GM13977 (cell line): ENCODE data around the gene ABL2.
"Not testable (repeated sequence)": the region's sequence is repeated elsewhere in the genome, so short reads cannot be mapped to it uniquely, and the experiment has no call there.

Experiments
- DNase-seq: peaks from one replicate; pipeline ENCODE4 v3.0.0; 2012; ENCODE audit warnings: low spot score
- CTCF ChIP-seq: IDR thresholded peaks from 2 replicates; pipeline ENCODE4 v1.5.1; 2012; ENCODE audit warnings: mild to moderate bottlenecking, control low read depth; ENCODE audit not compliant: insufficient read depth; ENCODE audit errors: extremely low read depth, missing control alignments
- in situ Hi-C: fragments of 300-500 bp; cut with MboI; formaldehyde crosslinking; loops from one replicate; pipeline ENCODE4 v1.12.0; 2022; ENCODE audit warnings: low sequenced_read_pairs, low pct_unique_long_range_greater_than_20kb, mixed read lengths, inconsistent platforms; ENCODE audit not compliant: unreplicated experiment

ABL2 gene

GRCh38 chr1:179217943-179218507 is 11.5 kb downstream of the ABL2 start:
- no peak for TF ChIP-seq CTCF
- in situ Hi-C loops, result no loop called here
- no peak for DNase-seq

GRCh38 chr1:179213317-179213716 is 16.2 kb downstream of the ABL2 start:
- DNase-seq, in situ Hi-C loops: not testable (repeated sequence)

DNA sequence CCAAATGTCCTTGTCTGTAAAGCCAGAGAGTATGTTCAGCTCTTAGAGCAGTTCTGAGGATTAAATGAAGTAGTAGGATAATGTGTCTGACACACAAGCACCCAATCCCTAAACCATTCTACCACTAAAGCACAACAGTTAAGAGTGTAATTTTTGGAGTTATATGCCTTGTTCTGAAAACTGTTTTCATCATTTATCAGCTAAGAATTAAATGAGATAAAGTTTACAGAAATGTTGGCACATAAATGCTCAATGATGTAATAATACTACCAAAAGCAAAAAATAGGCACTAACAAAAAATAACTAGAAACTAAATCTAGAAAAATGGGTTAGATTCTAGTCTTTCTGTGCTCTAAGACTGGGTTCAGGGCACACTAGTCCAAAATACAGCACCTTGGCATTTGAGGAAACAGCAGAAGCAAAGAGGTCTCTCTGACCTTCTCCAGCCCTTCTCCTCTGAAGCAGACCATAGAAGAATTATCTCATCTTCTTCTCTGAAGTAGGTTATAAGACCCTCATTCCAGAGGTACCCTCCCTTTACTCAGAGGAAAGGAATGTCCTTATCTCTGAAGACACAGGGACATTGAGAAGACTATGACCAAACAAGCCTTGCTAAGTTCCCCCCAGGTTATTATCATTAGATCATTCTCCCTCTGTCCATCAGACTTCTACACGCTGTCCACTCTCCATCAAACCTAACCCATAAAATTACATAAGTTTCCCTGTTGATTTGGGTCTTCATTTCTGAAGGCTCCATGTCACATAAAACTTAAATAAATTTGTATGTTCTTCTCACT is 20.6 kb downstream of the ABL2 start:
- TF ChIP-seq CTCF, result no peak
- DNase-seq, result no peak
- in situ Hi-C loops, result no loop called here

GRCh38 chr1:179206812-179207211 is 22.7 kb downstream of the ABL2 start:
- no peak for DNase-seq
- in situ Hi-C loops, result no loop called here
- no peak for TF ChIP-seq CTCF

DNA sequence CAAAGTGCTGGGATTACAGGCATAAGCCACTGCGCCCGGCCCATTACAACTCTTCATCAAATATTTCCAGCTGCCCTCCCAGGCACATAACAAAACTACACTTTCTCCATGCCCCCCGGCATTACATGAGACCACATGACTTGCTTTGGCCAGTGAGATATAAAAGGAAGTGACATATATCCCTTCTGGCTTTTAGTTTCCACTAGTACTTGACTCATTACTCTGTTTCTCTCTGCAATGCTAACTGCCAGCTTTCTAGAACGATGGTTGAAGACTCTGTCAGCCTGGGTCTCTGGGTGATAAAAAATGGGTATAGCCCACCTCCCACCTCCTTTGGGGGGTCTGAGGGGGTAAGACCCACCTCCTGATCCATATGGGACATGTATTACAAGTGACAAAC is 24.2 kb downstream of the ABL2 start:
- in situ Hi-C loops, result no loop called here

DNA sequence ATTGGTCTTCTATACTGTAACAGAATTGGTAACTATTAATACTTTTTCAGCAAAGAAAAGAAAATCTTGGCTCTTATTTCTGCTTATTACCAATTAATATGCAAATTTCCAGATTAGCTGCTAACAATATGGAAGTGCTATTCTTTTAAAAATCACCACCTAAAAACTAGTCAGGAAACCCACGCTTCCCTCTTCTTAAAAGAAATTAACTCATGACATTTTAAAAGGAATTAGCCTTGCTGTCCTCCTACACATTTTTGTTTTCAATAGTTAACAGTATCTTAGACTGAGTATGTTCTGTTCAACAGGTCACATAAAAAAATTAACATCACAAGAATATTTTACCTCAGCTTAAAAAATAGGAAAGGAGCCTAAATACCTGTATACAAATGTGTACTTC is 27.3 kb downstream of the ABL2 start:
- in situ Hi-C loops, result no loop called here
- no peak for DNase-seq
- no peak for TF ChIP-seq CTCF

More for the DNA sequence above, 24.2 kb downstream of the ABL2 start:
- no peak for DNase-seq
- TF ChIP-seq CTCF, result no peak

DNA sequence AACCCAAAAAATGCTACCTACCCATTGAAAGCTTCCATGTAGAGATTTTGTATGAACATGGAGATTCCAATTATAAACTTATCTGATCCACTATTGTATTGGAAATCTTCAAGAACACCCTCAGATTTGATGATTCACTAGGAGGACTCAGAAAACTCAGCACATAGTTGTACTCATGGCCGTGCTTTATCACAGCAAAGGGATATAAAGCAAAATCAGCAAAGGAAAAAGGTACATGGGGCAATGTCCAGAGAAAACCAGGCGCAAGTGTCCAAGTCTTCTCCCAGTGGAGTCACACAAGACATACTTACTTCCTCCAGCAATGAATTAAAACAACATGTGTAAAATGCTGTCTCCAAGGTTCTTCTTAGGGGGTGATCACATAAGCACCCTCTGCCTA is 28.9 kb downstream of the ABL2 start:
- TF ChIP-seq CTCF, result no peak
- in situ Hi-C loops, result no loop called here
- no peak for DNase-seq
